HL-60 (cell line): ENCODE results near the gene JMJD1C.

Experiments used
- POLR2AphosphoS5 ChIP-seq: IDR thresholded peaks from 2 replicates; pipeline ENCODE4 v1.6.1; 2012; ENCODE audit warnings: low read depth
- SPI1 ChIP-seq: IDR thresholded peaks from 2 replicates; pipeline ENCODE4 v1.6.1; 2012; ENCODE audit warnings: low read depth, mild to moderate bottlenecking, borderline replicate concordance
- TF ChIP-seq, protein P1 (sequence below): IDR thresholded peaks from one replicate; pipeline ENCODE4 v1.5.1; 2011; ENCODE audit warnings: low read length, control low read depth, inconsistent platforms; ENCODE audit not compliant: insufficient read depth

DNA sequence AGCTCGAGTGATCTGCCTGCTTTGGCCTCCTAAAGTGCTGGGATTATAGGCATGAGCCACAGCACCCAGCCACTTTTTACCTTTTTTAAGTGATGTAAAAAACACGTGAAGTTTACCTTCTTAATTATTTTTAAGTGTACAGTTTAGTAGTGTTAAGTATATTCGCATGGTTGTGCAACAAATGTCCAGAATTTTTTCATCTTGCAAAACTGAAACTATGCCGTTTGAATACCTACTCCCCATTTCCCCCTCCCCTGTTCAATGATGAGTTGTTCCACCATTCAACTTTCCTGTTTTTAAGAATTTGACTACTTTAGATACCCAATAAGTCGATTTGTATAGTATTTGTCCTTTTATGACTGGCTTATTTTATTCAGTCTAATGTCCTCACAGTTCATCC, 321.8 kb downstream of the JMJD1C start:
- TF ChIP-seq, protein P1, sequence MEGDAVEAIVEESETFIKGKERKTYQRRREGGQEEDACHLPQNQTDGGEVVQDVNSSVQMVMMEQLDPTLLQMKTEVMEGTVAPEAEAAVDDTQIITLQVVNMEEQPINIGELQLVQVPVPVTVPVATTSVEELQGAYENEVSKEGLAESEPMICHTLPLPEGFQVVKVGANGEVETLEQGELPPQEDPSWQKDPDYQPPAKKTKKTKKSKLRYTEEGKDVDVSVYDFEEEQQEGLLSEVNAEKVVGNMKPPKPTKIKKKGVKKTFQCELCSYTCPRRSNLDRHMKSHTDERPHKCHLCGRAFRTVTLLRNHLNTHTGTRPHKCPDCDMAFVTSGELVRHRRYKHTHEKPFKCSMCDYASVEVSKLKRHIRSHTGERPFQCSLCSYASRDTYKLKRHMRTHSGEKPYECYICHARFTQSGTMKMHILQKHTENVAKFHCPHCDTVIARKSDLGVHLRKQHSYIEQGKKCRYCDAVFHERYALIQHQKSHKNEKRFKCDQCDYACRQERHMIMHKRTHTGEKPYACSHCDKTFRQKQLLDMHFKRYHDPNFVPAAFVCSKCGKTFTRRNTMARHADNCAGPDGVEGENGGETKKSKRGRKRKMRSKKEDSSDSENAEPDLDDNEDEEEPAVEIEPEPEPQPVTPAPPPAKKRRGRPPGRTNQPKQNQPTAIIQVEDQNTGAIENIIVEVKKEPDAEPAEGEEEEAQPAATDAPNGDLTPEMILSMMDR: no peak
- no peak for TF ChIP-seq SPI1
- TF ChIP-seq POLR2AphosphoS5: no peak
